ENCODE measurements around the gene JOSD2.

Gene JOSD2

GRCh38 chr19:50494186-50495019, 16.6 kb downstream of the JOSD2 start:
- Mint-ChIP-seq H3K36me3 (peaks cover 1% of the 10 kb centered on the region), H3K4me1 (peaks cover 24% of the 10 kb centered on the region), H3K9me3 (no peaks in the 10 kb centered on the region), H3K27me3 (no peaks in the 10 kb centered on the region), H3K27ac (no peak overlapping the region), H3K4me3 (no peak overlapping the region)

- Mint-ChIP-seq H3K4me1 (peaks cover 32% of the 10 kb centered on the region), H3K9me3 (no peaks in the 10 kb centered on the region), H3K4me3 (no peak overlapping the region), H3K36me3 (peaks cover 5% of the 10 kb centered on the region), H3K27ac (no peak overlapping the region), H3K27me3 (no peaks in the 10 kb centered on the region)
These were observed 17.8 kb downstream of the JOSD2 start for GRCh38 chr19:50493171-50493570.

- Mint-ChIP-seq H3K27ac (peak overlapping the region; percentile 69), H3K4me1 (peaks cover 36% of the 10 kb centered on the region), H3K27me3 (no peaks in the 10 kb centered on the region), H3K4me3 (peak overlapping the region; percentile 54), H3K9me3 (no peaks in the 10 kb centered on the region), H3K36me3 (peaks cover 5% of the 10 kb centered on the region)
These were observed 18.5 kb downstream of the JOSD2 start for GRCh38 chr19:50492303-50493052.

GRCh38 chr19:50490991-50491472, 20.0 kb downstream of the JOSD2 start:
- no peaks in the 10 kb centered on the region for H3K9me3 Mint-ChIP-seq
- H3K4me1 Mint-ChIP-seq = peaks cover 40% of the 10 kb centered on the region
- no peak overlapping the region for H3K27ac Mint-ChIP-seq
- H3K36me3 Mint-ChIP-seq = peaks cover 4% of the 10 kb centered on the region
- H3K27me3 Mint-ChIP-seq = no peaks in the 10 kb centered on the region
- H3K4me3 Mint-ChIP-seq = no peak overlapping the region

- peaks cover 4% of the 10 kb centered on the region for H3K36me3 Mint-ChIP-seq
- no peak overlapping the region for H3K27ac Mint-ChIP-seq
- H3K4me1 Mint-ChIP-seq = peaks cover 40% of the 10 kb centered on the region
- no peaks in the 10 kb centered on the region for H3K27me3 Mint-ChIP-seq
- no peaks in the 10 kb centered on the region for H3K9me3 Mint-ChIP-seq
- H3K4me3 Mint-ChIP-seq = no peak overlapping the region
These were observed 20.6 kb downstream of the JOSD2 start for GRCh38 chr19:50490411-50490811.

GRCh38 chr19:50489461-50490011, 21.5 kb downstream of the JOSD2 start:
- no peaks in the 10 kb centered on the region for H3K27me3 Mint-ChIP-seq
- H3K9me3 Mint-ChIP-seq = no peaks in the 10 kb centered on the region
- peaks cover 40% of the 10 kb centered on the region for H3K4me1 Mint-ChIP-seq
- H3K36me3 Mint-ChIP-seq = peaks cover 4% of the 10 kb centered on the region
- no peak overlapping the region for H3K4me3 Mint-ChIP-seq
- no peak overlapping the region for H3K27ac Mint-ChIP-seq

- Mint-ChIP-seq H3K36me3 (peaks cover 4% of the 10 kb centered on the region), H3K4me3 (no peak overlapping the region), H3K27me3 (no peaks in the 10 kb centered on the region), H3K4me1 (peaks cover 40% of the 10 kb centered on the region), H3K27ac (no peak overlapping the region), H3K9me3 (no peaks in the 10 kb centered on the region)
These were observed 22.4 kb downstream of the JOSD2 start for GRCh38 chr19:50488389-50489194.

- Mint-ChIP-seq H3K4me1 (peaks cover 34% of the 10 kb centered on the region), H3K4me3 (no peak overlapping the region), H3K27me3 (no peaks in the 10 kb centered on the region), H3K9me3 (no peaks in the 10 kb centered on the region), H3K36me3 (peaks cover 6% of the 10 kb centered on the region), H3K27ac (no peak overlapping the region)
These were observed 24.0 kb downstream of the JOSD2 start for GRCh38 chr19:50486823-50487515.

GRCh38 chr19:50485284-50485955, 25.6 kb downstream of the JOSD2 start:
- H3K4me3 Mint-ChIP-seq = no peak overlapping the region
- no peaks in the 10 kb centered on the region for H3K9me3 Mint-ChIP-seq
- peaks cover 6% of the 10 kb centered on the region for H3K36me3 Mint-ChIP-seq
- H3K27ac Mint-ChIP-seq = peak overlapping the region; percentile 14
- H3K4me1 Mint-ChIP-seq = peaks cover 18% of the 10 kb centered on the region
- no peaks in the 10 kb centered on the region for H3K27me3 Mint-ChIP-seq

GRCh38 chr19:50482916-50483315, 28.1 kb downstream of the JOSD2 start:
- Mint-ChIP-seq H3K27me3 (no peaks in the 10 kb centered on the region), H3K27ac (no peak overlapping the region), H3K36me3 (peaks cover 6% of the 10 kb centered on the region), H3K4me3 (no peak overlapping the region), H3K9me3 (no peaks in the 10 kb centered on the region), H3K4me1 (peaks cover 17% of the 10 kb centered on the region)

- no peak overlapping the region for H3K4me3 Mint-ChIP-seq
- no peaks in the 10 kb centered on the region for H3K9me3 Mint-ChIP-seq
- H3K27me3 Mint-ChIP-seq = no peaks in the 10 kb centered on the region
- no peak overlapping the region for H3K27ac Mint-ChIP-seq
- H3K36me3 Mint-ChIP-seq = peaks cover 8% of the 10 kb centered on the region
- peaks cover 18% of the 10 kb centered on the region for H3K4me1 Mint-ChIP-seq
These were observed 28.6 kb downstream of the JOSD2 start for GRCh38 chr19:50482271-50482855.

- H3K27me3 Mint-ChIP-seq = no peaks in the 10 kb centered on the region
- H3K4me1 Mint-ChIP-seq = peaks cover 20% of the 10 kb centered on the region
- H3K4me3 Mint-ChIP-seq = no peak overlapping the region
- H3K9me3 Mint-ChIP-seq = no peaks in the 10 kb centered on the region
- H3K36me3 Mint-ChIP-seq = peaks cover 9% of the 10 kb centered on the region
- no peak overlapping the region for H3K27ac Mint-ChIP-seq
These were observed 29.4 kb downstream of the JOSD2 start for GRCh38 chr19:50481351-50482149.

GRCh38 chr19:50480281-50481111, 30.5 kb downstream of the JOSD2 start:
- no peaks in the 10 kb centered on the region for H3K9me3 Mint-ChIP-seq
- H3K4me3 Mint-ChIP-seq = no peak overlapping the region
- H3K27me3 Mint-ChIP-seq = no peaks in the 10 kb centered on the region
- peaks cover 9% of the 10 kb centered on the region for H3K36me3 Mint-ChIP-seq
- H3K4me1 Mint-ChIP-seq = peaks cover 22% of the 10 kb centered on the region
- peak overlapping the region; percentile 52 for H3K27ac Mint-ChIP-seq
